Stimulated activated naive B cell treated with anti-CD40 and anti-IgM and Interleukin-4, amounts not matched to agents 10 μg/mL and 1 μg/mL and 100 μg/mL, for 72 hours (primary cell): ENCODE data around the gene SNX9.
A peak's percentile ranks its signal among the peaks of the same experiment; 100 is the strongest.

Experiments
- ATAC-seq, 2 donors: fragments of 150-1000 bp; cut with Tn5 transposase; replicated peaks; 2 replicates each; pipeline ENCODE4 v1.10.0; 2021; ENCODE audit warnings: moderate library complexity in 1 of 2
- DNase-seq: peaks from one replicate; pipeline ENCODE4 v3.0.0; 2021
- H3K27ac Mint-ChIP-seq: one replicate; pipeline ENCODE4 v1.8.0; 2022; ENCODE audit warnings: mild to moderate bottlenecking, mixed read lengths
- H3K27me3 Mint-ChIP-seq, 2 donors: one replicate each; pipeline ENCODE4 v1.8.0; 2022; ENCODE audit warnings: mixed read lengths in 2 of 2
- H3K36me3 Mint-ChIP-seq, 2 donors: one replicate each; pipeline ENCODE4 v1.8.0; 2022; ENCODE audit warnings: mixed read lengths in 2 of 2, mild to moderate bottlenecking in 1 of 2
- H3K4me1 Mint-ChIP-seq, 2 donors: one replicate each; pipeline ENCODE4 v1.8.0; 2022; ENCODE audit warnings: mixed read lengths in 2 of 2, mild to moderate bottlenecking in 1 of 2
- H3K4me3 Mint-ChIP-seq, 2 donors: one replicate each; pipeline ENCODE4 v1.8.0; 2022; ENCODE audit warnings: mild to moderate bottlenecking in 2 of 2, mixed read lengths in 2 of 2, moderate library complexity in 1 of 2
- H3K9me3 Mint-ChIP-seq, 2 donors: one replicate each; pipeline ENCODE4 v1.8.0; 2022; ENCODE audit warnings: mixed read lengths in 2 of 2, mild to moderate bottlenecking in 1 of 2

The SNX9 gene

DNA sequence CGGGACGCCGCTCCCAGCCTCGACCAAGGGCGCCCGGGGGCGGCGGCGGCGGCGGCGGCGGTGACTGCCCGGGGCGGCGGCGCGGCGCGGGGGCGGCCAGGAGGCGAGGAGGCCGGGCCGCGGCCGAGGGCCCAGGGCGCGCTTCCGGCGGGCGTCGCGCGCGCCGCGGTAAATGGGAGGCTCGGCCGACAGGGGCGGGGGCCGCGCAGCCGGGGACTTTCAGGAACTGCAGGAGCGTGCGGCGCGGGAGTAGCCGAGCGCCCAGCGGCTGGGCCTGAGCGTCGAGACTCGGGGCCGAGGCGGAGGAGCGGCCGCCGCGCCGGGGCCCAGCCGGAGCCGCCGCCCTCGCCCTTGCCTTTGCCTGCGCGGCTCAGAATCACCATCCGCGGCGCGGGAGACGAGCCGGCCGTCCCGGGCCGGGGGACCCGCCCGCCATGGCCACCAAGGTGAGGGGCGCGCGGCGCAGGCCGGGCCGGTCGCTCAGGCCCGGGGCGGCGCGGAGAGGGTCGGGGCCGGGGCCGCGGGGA, at the start of gene SNX9:
TSS of gene SNX9 (plus strand) at position 246 of the 527 bp plus-strand sequence. CDS start at position 435, 189 bp downstream.
- Mint-ChIP-seq H3K4me3 (peak within 1 kb of the TSS; percentile 98), H3K9me3 (no peaks in the 10 kb centered on the region), H3K27me3 (no peaks in the 10 kb centered on the region), H3K27ac (peak within 1 kb of the TSS; percentile 100), H3K36me3 (peaks cover 19 to 20% of the 10 kb centered on the region in 2 donors), H3K4me1 (peaks cover 20 to 58% of the 10 kb centered on the region in 2 donors)
- ATAC-seq (peak; percentile 67 to 77), DNase-seq (peak; percentile 63)

DNA sequence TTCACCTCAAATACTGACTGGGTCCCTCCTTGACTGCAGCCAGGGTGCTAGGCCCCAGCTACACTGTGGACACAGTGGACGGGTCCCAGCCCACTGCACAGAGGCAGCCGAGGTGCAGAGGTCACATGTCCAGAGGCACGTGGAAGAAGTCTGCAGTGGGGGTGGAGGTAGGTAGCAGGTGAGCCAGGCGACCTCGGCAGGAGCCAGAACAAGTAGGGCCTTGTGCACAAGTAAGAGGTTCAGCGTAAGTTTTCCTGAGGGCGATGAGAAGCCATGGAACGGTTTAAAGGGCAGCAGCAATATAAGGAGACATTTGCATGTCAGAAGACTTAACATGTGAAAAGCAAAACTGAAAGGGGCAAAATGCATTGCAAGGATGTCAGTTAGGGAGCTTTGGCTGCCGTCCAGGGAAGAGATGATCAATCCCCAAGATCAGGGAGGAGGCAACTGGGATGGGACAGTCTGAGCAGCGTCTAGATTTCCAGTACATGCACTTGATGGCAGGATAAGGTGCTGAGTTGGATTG, 49.7 kb upstream of the SNX9 start:
- DNase-seq (no peak), ATAC-seq (no peak)
- Mint-ChIP-seq H3K27ac (peak overlapping the region; percentile 82), H3K27me3 (peaks cover 0 to 8% of the 10 kb centered on the region in 2 donors), H3K36me3 (peaks cover 1 to 22% of the 10 kb centered on the region in 2 donors), H3K4me1 (peaks cover 41 to 49% of the 10 kb centered on the region in 2 donors), H3K4me3 (peak overlapping the region in 1 of 2 donors; percentile 15), H3K9me3 (peaks cover 5 to 15% of the 10 kb centered on the region in 2 donors)

DNA sequence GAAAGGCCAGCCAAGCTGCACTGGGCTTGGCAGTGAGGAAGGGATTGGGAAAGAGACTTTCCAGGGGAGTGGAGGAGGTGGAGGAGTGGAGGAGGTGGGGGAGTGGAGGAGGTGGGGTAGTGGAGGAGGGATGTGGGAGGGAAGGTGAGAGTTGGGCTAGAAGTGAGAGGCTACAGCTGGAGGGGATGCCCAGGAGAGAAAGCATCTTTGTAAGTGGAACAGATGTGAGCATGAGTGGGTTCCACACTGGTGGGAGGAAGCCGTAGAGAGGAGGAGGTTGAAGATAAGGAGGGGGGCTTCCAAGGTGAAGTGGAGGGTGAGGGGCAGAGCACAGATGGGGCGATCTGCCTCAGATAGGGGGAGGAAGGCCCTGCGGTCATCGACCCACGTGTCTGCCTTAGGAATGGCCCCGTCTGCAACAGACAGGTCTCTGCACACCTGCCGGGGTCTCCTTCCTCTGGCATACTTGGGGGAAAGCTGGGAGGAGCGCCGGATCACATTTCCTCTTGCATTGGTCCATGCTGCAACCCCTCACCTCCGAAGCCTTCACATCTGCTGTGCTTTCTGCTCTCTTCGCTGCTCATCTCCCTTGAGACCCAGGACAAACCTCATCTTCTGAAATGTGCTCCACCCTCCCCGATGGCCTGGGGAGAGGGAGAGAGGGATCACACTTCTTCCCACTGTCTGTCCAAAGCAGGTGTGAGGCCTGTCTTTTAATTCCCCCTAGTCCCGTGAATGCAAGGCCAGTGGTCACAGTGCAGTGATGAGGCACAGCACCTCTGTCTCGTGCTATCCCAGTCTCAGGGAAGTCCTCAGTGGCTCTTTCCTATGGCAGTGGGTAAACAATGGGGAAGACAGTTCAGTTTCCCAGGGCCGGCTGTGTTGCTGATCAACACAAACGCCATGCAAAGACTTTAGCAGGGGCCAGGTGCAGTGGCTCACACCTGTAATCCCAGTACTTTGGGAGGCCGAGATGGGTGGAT, 48.6 kb upstream of the SNX9 start:
- Mint-ChIP-seq H3K27me3 (peaks cover 0 to 8% of the 10 kb centered on the region in 2 donors), H3K9me3 (peaks cover 2 to 11% of the 10 kb centered on the region in 2 donors), H3K27ac (peak overlapping the region; percentile 82), H3K4me1 (peaks cover 33 to 38% of the 10 kb centered on the region in 2 donors), H3K4me3 (peak overlapping the region in 1 of 2 donors; percentile 15), H3K36me3 (peaks cover 1 to 18% of the 10 kb centered on the region in 2 donors)
- ATAC-seq (peak in 1 of 2 donors; percentile 42), DNase-seq (no peak)

DNA sequence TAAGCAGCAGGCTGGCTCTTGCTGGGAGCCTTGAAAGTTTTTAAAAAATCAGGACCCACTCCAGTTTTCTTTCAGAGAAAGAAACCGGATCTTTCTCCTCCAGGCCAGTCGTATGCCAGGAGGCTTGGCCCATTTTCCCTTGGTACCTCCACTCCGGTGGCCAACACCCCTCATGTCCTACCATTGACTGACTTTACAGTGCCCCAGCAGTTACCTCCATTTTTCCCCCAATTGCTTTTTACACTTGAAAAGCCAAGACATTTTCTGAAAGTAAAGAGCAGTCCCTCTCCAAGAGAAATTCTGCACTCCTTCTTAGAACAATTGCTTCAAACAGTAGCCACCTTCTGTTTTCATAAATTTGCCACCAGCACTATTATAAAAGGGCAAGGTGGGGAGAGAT, 47.7 kb upstream of the SNX9 start:
- Mint-ChIP-seq H3K27ac (no peak overlapping the region), H3K36me3 (peaks cover 1 to 14% of the 10 kb centered on the region in 2 donors), H3K4me1 (peaks cover 26 to 30% of the 10 kb centered on the region in 2 donors), H3K4me3 (no peak overlapping the region), H3K27me3 (peaks cover 0 to 8% of the 10 kb centered on the region in 2 donors), H3K9me3 (peaks cover 1 to 9% of the 10 kb centered on the region in 2 donors)
- no peak for ATAC-seq
- no peak for DNase-seq

DNA sequence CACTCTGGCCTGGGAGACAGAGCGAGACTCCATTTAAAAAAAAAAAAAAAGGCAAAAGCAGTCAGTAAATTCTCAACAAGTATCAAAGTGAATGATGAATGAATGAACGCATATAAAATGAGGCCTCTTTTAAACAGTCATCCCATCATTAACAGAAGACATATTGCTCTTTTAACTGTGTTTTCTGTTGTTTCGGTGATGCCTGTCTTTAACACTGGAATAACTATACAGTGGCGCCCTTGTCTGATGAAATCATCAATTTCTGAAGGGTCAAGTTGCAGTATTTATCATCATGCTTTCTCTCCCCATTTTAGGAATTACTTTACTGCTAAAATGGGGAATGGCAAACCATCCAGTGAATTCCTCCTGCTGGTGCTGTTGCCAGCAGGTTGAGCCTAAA, 45.7 kb upstream of the SNX9 start:
- peaks cover 22 to 24% of the 10 kb centered on the region in 2 donors for H3K4me1 Mint-ChIP-seq
- peaks cover 1 to 14% of the 10 kb centered on the region in 2 donors for H3K36me3 Mint-ChIP-seq
- no peak overlapping the region for H3K4me3 Mint-ChIP-seq
- DNase-seq: no peak
- H3K27me3 Mint-ChIP-seq: peaks cover 0 to 8% of the 10 kb centered on the region in 2 donors
- no peak overlapping the region for H3K27ac Mint-ChIP-seq
- peaks cover 1 to 9% of the 10 kb centered on the region in 2 donors for H3K9me3 Mint-ChIP-seq
- ATAC-seq: no peak

DNA sequence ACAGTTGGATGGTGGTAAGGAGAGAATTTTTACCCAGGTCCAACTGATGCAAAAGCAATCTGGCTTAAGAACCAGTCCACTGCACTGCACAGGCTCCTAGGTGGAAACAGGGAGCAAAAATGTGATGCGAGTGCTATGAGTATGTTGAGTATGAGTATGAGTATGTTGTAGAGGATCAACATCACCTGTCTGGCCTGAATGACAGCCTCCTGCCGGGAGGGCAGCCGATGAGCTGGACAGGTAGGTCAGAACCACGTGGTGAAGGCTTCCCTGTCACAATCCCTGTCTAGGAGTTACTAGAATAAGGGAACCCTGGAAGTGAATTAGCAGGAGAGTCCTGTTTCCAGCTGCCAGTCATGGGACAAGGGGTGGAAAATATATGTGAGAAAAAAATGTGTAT, 44.3 kb upstream of the SNX9 start:
- no peak for DNase-seq
- Mint-ChIP-seq H3K36me3 (peaks cover 1 to 11% of the 10 kb centered on the region in 2 donors), H3K4me3 (no peak overlapping the region), H3K27ac (no peak overlapping the region), H3K9me3 (peaks cover 1 to 9% of the 10 kb centered on the region in 2 donors), H3K27me3 (peaks cover 0 to 4% of the 10 kb centered on the region in 2 donors), H3K4me1 (peaks cover 10 to 11% of the 10 kb centered on the region in 2 donors)
- no peak for ATAC-seq

DNA sequence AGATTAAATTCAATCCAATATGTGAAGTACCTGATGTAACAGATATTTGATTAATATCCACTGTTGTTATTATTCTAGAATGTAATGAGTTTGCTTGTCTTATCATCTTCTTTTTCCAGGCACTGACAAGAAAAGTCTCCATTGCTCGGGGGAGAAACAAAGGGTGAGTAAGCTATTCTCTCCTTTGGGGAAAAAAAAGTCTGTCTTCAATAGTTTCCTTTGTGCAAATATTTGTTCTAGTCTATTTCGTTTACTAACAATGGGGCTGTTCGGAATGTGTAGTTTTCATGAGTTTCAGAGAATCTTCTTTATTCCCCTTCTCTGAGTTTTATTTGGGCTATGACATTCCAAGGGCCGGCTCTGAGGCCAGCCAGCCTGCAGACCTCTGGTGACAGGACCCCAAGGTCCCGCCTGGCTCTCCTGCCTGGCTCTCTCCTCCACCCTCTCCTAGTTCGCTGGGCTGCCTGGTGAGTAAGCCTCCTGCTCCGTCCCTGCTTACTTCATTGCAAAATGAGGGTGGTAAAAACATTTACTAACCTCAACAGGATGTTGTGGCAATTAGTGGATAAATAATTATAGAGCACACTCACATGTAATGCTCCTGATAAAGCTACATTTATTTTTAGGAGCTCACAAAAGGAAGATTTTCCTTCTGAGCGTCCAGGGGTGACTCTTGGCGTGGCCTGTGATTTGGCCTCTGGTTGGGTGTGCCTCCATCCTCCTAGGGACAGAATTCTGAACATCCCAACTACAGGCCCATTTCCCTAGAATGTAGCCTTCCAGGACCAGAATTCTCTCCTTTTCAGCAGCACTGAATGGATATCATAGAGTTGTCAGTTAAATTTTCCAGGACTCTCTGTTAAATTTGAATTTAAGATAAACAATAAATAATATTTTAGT, 43.1 kb upstream of the SNX9 start:
- ATAC-seq (no peak), DNase-seq (no peak)
- H3K4me1 Mint-ChIP-seq: no peaks in the 10 kb centered on the region
- H3K4me3 Mint-ChIP-seq: no peak overlapping the region
- H3K9me3 Mint-ChIP-seq: peaks cover 0 to 6% of the 10 kb centered on the region in 2 donors
- H3K27ac Mint-ChIP-seq: no peak overlapping the region
- no peaks in the 10 kb centered on the region for H3K27me3 Mint-ChIP-seq
- H3K36me3 Mint-ChIP-seq: peaks cover 0 to 4% of the 10 kb centered on the region in 2 donors

DNA sequence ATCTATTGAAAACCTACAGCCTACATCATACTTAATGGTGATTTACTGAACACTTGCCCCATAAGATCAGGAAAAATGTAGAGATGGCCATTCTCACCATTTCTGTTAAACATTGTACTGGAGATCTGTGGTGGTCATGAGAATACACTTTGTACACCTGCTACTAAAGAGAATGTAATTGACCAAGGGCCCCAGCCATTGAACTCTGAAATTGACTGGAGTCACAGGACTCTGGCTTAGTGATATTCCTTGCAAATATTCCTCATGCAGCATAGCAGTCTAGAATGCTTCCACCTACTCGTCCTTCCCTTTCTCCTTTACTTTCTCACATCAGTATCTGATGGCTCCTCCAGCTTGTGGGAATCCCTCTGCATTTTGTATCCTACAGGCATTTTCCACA, 37.4 kb upstream of the SNX9 start:
- ATAC-seq: no peak
- H3K9me3 Mint-ChIP-seq: no peaks in the 10 kb centered on the region
- H3K36me3 Mint-ChIP-seq: no peaks in the 10 kb centered on the region
- no peak overlapping the region for H3K27ac Mint-ChIP-seq
- no peaks in the 10 kb centered on the region for H3K4me1 Mint-ChIP-seq
- DNase-seq: no peak
- no peaks in the 10 kb centered on the region for H3K27me3 Mint-ChIP-seq
- no peak overlapping the region for H3K4me3 Mint-ChIP-seq

DNA sequence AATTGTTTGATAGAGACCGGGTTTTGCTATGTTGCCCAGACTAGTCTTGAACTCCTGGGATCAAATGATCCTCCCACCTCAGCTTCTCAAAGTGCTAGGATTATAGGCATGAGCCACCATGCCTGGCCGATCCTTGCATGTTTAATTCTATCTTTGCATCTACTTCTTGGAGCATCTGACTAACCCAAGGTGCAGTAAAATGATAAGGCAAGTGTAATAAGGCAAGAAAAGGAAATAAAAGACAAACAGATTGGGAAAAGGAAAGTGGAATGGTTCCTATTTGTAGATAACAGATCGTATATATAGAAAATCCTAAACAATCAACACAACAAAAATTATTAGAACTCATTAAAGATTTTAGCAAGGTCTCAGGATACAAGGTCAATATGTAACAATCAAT, 36.8 kb upstream of the SNX9 start:
- ATAC-seq: no peak
- Mint-ChIP-seq H3K4me1 (no peaks in the 10 kb centered on the region), H3K27me3 (no peaks in the 10 kb centered on the region), H3K4me3 (no peak overlapping the region), H3K36me3 (no peaks in the 10 kb centered on the region), H3K9me3 (no peaks in the 10 kb centered on the region), H3K27ac (no peak overlapping the region)
- DNase-seq: no peak

DNA sequence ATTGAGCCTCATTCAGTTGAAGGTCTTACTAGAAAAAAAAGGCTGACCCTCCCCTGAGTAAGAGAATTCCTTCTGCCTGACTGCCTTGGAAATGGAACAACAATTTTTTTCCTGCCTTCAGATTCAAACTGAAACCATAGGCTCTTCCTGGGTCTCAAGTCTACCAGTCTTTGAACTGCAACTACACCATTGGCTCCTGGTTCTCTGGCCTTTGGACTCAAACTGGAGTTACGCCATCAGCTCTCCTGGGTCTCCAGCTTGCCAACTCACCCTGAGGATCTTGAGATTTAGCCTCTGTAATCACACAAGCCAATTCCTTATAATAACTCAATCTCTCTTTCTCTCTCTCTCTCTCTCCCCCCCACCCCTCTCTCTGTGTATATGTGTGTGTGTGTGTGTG, 36.0 kb upstream of the SNX9 start:
- Mint-ChIP-seq H3K27me3 (no peaks in the 10 kb centered on the region), H3K4me3 (no peak overlapping the region), H3K36me3 (no peaks in the 10 kb centered on the region), H3K27ac (no peak overlapping the region), H3K9me3 (no peaks in the 10 kb centered on the region), H3K4me1 (no peaks in the 10 kb centered on the region)
- ATAC-seq (no peak), DNase-seq (no peak)

DNA sequence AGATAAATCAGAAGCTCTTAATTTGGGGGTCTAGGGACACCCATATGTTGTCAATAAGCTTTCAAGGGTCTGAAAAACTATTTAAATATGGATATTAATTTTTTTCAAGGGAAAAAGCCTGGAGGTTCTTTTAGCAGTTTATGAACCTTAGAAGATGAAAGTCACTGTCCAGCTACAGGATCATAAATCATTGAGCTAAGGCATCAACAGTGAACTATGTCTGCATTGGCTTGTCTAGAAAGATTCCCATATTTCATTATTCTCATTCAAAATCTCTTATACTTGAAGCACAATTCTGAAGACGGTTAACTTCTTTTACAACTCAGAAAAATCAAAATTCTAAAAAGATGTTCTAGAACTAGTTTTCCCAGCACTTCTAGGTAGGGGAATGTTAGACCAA, 34.9 kb upstream of the SNX9 start:
- no peak for ATAC-seq
- no peaks in the 10 kb centered on the region for H3K27me3 Mint-ChIP-seq
- H3K9me3 Mint-ChIP-seq: no peaks in the 10 kb centered on the region

DNA sequence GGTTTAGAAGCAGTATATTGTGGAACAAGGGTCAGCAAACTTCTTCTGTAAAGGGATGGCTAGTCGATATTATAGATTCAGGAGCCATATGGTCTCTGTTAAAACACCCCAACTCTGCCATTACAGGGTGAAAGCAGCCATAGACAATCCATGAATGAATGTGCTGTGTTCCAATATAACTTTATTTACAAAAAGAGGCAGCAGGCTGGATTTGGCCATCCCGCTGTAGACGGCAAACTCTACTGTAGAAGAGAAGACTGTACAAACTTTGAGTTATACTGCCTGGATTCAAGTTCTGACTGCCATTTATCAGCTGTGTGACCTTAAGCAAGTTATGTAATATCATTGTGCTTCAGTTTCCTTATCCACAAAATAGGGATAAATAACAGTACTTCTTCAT, 33.7 kb upstream of the SNX9 start:
- H3K4me1 Mint-ChIP-seq: no peaks in the 10 kb centered on the region
- H3K9me3 Mint-ChIP-seq: peaks cover 0 to 4% of the 10 kb centered on the region in 2 donors
- no peak overlapping the region for H3K4me3 Mint-ChIP-seq
- no peaks in the 10 kb centered on the region for H3K27me3 Mint-ChIP-seq
- ATAC-seq: no peak
- H3K36me3 Mint-ChIP-seq: peaks cover 0 to 4% of the 10 kb centered on the region in 2 donors
- no peak overlapping the region for H3K27ac Mint-ChIP-seq
- DNase-seq: no peak

More for the DNA sequence above, 34.9 kb upstream of the SNX9 start:
- Mint-ChIP-seq H3K36me3 (no peaks in the 10 kb centered on the region), H3K27ac (no peak overlapping the region), H3K4me1 (no peaks in the 10 kb centered on the region), H3K4me3 (no peak overlapping the region)
- no peak for DNase-seq

DNA sequence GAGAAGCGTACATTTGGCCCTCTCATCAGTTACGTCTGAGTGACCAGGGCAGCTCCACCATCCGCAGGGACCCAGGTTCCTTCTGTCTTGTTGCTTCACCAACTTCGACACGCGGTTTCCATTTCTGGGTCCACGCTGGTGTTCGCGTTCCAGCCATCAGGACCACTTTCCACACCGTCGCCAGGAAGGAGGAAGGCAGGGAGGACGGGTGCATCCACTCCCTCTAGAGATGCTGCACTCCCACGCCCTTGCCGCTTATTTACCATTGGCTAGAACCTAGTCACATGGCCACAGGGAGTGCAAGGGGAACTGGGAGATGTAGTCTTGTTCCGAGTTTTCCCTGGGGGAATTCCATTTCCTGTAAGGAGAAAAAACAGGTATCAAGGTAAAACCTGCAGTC, 33.2 kb upstream of the SNX9 start:
- ATAC-seq (no peak), DNase-seq (no peak)
- no peaks in the 10 kb centered on the region for H3K4me1 Mint-ChIP-seq
- peaks cover 0 to 4% of the 10 kb centered on the region in 2 donors for H3K36me3 Mint-ChIP-seq
- H3K9me3 Mint-ChIP-seq: peaks cover 0 to 4% of the 10 kb centered on the region in 2 donors
- no peak overlapping the region for H3K27ac Mint-ChIP-seq
- H3K27me3 Mint-ChIP-seq: no peaks in the 10 kb centered on the region
- H3K4me3 Mint-ChIP-seq: no peak overlapping the region
